SK-N-SH (cell line): ENCODE data around the gene ZNF91.

Source experiments
- ELF1 ChIP-seq: IDR thresholded peaks from 2 replicates; pipeline ENCODE4 v1.4.0; 2012
- MAX ChIP-seq: IDR thresholded peaks from 2 replicates; pipeline ENCODE4 v1.4.0; 2012; ENCODE audit warnings: low read depth
- MEF2A ChIP-seq: IDR thresholded peaks from 2 replicates; pipeline ENCODE4 v1.4.0; 2012; ENCODE audit warnings: low read depth, borderline replicate concordance
- POLR2AphosphoS5 ChIP-seq: IDR thresholded peaks from 2 replicates; pipeline ENCODE4 v1.6.1; 2012; ENCODE audit warnings: low read depth, low read length
- RCOR1 ChIP-seq: fragments of 150-350 bp; IDR thresholded peaks from 2 replicates; pipeline ENCODE4 v1.6.1; 2017; ENCODE audit warnings: antibody characterized with exemption, low read length
- SMC3 ChIP-seq: IDR thresholded peaks from 2 replicates; pipeline ENCODE4 v1.6.1; 2012; ENCODE audit warnings: low read depth, low read length, improper control_type of control experiment
- ZBTB33 ChIP-seq: IDR thresholded peaks from 2 replicates; pipeline ENCODE4 v1.4.0; 2012; ENCODE audit warnings: low read depth, borderline replicate concordance
- TF ChIP-seq, protein P1 (sequence below): fragments of 200-600 bp; sonication (generic); IDR thresholded peaks from 2 replicates; pipeline ENCODE4 v1.6.1; 2017; ENCODE audit warnings: antibody characterized with exemption, mild to moderate bottlenecking, moderate library complexity
- TF ChIP-seq, protein P2 (sequence below): fragments of 150-350 bp; IDR thresholded peaks from 2 replicates; pipeline ENCODE4 v1.6.1; 2017; ENCODE audit warnings: antibody characterized with exemption, low read length, low read depth, borderline replicate concordance
- TF ChIP-seq, protein P3 (sequence below): IDR thresholded peaks from 2 replicates; pipeline ENCODE4 v1.6.1; 2012; ENCODE audit warnings: mild to moderate bottlenecking, low read depth, low read length, moderate library complexity
- TF ChIP-seq, protein P4 (sequence below): IDR thresholded peaks from 2 replicates; pipeline ENCODE4 v1.4.0; 2012; ENCODE audit warnings: low read depth, borderline replicate concordance

DNA sequence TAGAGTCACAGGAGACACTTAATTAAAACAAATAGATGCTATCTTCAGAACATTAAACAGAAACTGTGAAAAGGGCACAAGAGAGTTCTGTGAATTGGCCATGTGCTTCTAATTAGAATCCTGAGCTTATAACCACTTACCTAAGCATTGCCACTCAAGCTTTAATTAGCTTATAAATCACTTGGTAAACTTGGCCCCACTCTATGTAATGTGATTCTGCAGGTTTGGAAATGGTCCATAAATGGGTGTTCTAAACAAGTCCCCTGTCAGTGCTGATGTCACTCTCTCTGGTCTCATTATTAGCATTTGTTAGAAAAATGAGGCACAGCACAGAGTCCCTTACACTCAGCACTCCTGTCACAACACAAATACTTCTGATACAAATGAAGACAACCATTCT is 18.0 kb downstream of the ZNF91 start:
- TF ChIP-seq, protein P1, sequence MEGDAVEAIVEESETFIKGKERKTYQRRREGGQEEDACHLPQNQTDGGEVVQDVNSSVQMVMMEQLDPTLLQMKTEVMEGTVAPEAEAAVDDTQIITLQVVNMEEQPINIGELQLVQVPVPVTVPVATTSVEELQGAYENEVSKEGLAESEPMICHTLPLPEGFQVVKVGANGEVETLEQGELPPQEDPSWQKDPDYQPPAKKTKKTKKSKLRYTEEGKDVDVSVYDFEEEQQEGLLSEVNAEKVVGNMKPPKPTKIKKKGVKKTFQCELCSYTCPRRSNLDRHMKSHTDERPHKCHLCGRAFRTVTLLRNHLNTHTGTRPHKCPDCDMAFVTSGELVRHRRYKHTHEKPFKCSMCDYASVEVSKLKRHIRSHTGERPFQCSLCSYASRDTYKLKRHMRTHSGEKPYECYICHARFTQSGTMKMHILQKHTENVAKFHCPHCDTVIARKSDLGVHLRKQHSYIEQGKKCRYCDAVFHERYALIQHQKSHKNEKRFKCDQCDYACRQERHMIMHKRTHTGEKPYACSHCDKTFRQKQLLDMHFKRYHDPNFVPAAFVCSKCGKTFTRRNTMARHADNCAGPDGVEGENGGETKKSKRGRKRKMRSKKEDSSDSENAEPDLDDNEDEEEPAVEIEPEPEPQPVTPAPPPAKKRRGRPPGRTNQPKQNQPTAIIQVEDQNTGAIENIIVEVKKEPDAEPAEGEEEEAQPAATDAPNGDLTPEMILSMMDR: no peak
- TF ChIP-seq ZBTB33 (no peak), RCOR1 (no peak), MAX (no peak), SMC3 (no peak), POLR2AphosphoS5 (no peak), ELF1 (no peak), MEF2A (no peak)
- TF ChIP-seq, protein P2, sequence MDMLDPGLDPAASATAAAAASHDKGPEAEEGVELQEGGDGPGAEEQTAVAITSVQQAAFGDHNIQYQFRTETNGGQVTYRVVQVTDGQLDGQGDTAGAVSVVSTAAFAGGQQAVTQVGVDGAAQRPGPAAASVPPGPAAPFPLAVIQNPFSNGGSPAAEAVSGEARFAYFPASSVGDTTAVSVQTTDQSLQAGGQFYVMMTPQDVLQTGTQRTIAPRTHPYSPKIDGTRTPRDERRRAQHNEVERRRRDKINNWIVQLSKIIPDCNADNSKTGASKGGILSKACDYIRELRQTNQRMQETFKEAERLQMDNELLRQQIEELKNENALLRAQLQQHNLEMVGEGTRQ: no peak
- TF ChIP-seq, protein P3, sequence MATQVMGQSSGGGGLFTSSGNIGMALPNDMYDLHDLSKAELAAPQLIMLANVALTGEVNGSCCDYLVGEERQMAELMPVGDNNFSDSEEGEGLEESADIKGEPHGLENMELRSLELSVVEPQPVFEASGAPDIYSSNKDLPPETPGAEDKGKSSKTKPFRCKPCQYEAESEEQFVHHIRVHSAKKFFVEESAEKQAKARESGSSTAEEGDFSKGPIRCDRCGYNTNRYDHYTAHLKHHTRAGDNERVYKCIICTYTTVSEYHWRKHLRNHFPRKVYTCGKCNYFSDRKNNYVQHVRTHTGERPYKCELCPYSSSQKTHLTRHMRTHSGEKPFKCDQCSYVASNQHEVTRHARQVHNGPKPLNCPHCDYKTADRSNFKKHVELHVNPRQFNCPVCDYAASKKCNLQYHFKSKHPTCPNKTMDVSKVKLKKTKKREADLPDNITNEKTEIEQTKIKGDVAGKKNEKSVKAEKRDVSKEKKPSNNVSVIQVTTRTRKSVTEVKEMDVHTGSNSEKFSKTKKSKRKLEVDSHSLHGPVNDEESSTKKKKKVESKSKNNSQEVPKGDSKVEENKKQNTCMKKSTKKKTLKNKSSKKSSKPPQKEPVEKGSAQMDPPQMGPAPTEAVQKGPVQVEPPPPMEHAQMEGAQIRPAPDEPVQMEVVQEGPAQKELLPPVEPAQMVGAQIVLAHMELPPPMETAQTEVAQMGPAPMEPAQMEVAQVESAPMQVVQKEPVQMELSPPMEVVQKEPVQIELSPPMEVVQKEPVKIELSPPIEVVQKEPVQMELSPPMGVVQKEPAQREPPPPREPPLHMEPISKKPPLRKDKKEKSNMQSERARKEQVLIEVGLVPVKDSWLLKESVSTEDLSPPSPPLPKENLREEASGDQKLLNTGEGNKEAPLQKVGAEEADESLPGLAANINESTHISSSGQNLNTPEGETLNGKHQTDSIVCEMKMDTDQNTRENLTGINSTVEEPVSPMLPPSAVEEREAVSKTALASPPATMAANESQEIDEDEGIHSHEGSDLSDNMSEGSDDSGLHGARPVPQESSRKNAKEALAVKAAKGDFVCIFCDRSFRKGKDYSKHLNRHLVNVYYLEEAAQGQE: no peak
- TF ChIP-seq, protein P4, sequence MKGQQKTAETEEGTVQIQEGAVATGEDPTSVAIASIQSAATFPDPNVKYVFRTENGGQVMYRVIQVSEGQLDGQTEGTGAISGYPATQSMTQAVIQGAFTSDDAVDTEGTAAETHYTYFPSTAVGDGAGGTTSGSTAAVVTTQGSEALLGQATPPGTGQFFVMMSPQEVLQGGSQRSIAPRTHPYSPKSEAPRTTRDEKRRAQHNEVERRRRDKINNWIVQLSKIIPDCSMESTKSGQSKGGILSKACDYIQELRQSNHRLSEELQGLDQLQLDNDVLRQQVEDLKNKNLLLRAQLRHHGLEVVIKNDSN: no peak
